Astrocyte (in vitro differentiated cells and primary cell): ENCODE results near the gene JPT2. TPM values are rescaled to one million over a fixed set of nuclear protein-coding genes. Genes with fewer than 3 reads are reported as not detected.

Experiments
- DNase-seq: peaks from one replicate; pipeline ENCODE4 v3.0.0-alpha.2; 2010; ENCODE audit warnings: low read depth
- FAIRE-seq: peaks from 2 replicates; lab custom pipeline; 2011; peaks lifted over from hg19 to GRCh38; lab: Jason Lieb, UNC
- H2AFZ ChIP-seq: 2 replicates; pipeline ENCODE4 v1.6.0; 2012; ENCODE audit warnings: low read depth, low read length, inconsistent platforms
- H3K27ac ChIP-seq: 2 replicates; pipeline ENCODE4 v1.5.1; 2011; ENCODE audit warnings: low read depth, low read length, inconsistent platforms
- H3K27me3 ChIP-seq: 2 replicates; pipeline ENCODE4 v1.6.0; 2011; ENCODE audit warnings: low read length, inconsistent platforms; ENCODE audit not compliant: insufficient read depth
- H3K36me3 ChIP-seq: 2 replicates; pipeline ENCODE4 v1.5.1; 2011; ENCODE audit warnings: low read length, inconsistent platforms; ENCODE audit not compliant: insufficient read depth
- H3K4me1 ChIP-seq: 2 replicates; pipeline ENCODE4 v1.5.1; 2011; ENCODE audit warnings: low read length, inconsistent platforms; ENCODE audit not compliant: insufficient read depth
- H3K4me2 ChIP-seq: 2 replicates; pipeline ENCODE4 v1.6.0; 2012; ENCODE audit warnings: low read length, inconsistent platforms
- H3K4me3 ChIP-seq: 2 replicates; pipeline ENCODE4 v1.5.1; 2011; ENCODE audit warnings: low read depth, mild to moderate bottlenecking, low read length, inconsistent platforms; ENCODE audit not compliant: insufficient read depth
- H3K79me2 ChIP-seq: 2 replicates; pipeline ENCODE4 v1.6.0; 2012; ENCODE audit warnings: mild to moderate bottlenecking, low read length, inconsistent platforms; ENCODE audit not compliant: insufficient read depth
- H3K9ac ChIP-seq: 2 replicates; pipeline ENCODE4 v1.6.0; 2012; ENCODE audit warnings: mild to moderate bottlenecking, low read length, inconsistent platforms
- H3K9me3 ChIP-seq: 2 replicates; pipeline ENCODE4 v1.5.1; 2012; ENCODE audit warnings: low read depth, mild to moderate bottlenecking, low read length, inconsistent platforms; ENCODE audit not compliant: insufficient read depth
- H4K20me1 ChIP-seq: 2 replicates; pipeline ENCODE4 v1.6.0; 2012; ENCODE audit warnings: low read length, inconsistent platforms; ENCODE audit not compliant: insufficient read depth
- H3K27ac Mint-ChIP-seq: one replicate; pipeline ENCODE4 v1.8.0; 2021; ENCODE audit warnings: mild to moderate bottlenecking, mixed read lengths; ENCODE audit not compliant: unreplicated experiment
- H3K27me3 Mint-ChIP-seq: one replicate; pipeline ENCODE4 v1.8.0; 2021; ENCODE audit warnings: low read depth, mixed read lengths; ENCODE audit not compliant: unreplicated experiment
- H3K36me3 Mint-ChIP-seq: one replicate; pipeline ENCODE4 v1.8.0; 2021; ENCODE audit warnings: low read depth, mixed read lengths; ENCODE audit not compliant: unreplicated experiment
- H3K4me1 Mint-ChIP-seq: one replicate; pipeline ENCODE4 v1.8.0; 2021; ENCODE audit warnings: low read depth, mixed read lengths; ENCODE audit not compliant: unreplicated experiment
- H3K4me3 Mint-ChIP-seq: one replicate; pipeline ENCODE4 v1.8.0; 2021; ENCODE audit warnings: mild to moderate bottlenecking, moderate library complexity, mixed read lengths; ENCODE audit not compliant: unreplicated experiment
- H3K9me3 Mint-ChIP-seq: one replicate; pipeline ENCODE4 v1.8.0; 2021; ENCODE audit warnings: mild to moderate bottlenecking, mixed read lengths; ENCODE audit not compliant: unreplicated experiment
- EZH2 ChIP-seq: IDR thresholded peaks from 2 replicates; pipeline ENCODE4 v1.6.1; 2012; ENCODE audit warnings: mild to moderate bottlenecking, low read length, inconsistent platforms; ENCODE audit not compliant: insufficient read depth
- total RNA-seq: library from RNA; stranded (reverse); gene quantifications from 2 replicates; pipeline ENCODE4 v1.2.1, GENCODE V29; 2021
- TF ChIP-seq, protein P1 (sequence below): IDR thresholded peaks from 2 replicates; pipeline ENCODE4 v1.5.1; 2011; ENCODE audit warnings: low read depth, mild to moderate bottlenecking, inconsistent platforms, low read length, moderate library complexity; ENCODE audit not compliant: insufficient read depth

Gene JPT2
- total RNA-seq, 1 donor from 2014 or later: 143 TPM

DNA sequence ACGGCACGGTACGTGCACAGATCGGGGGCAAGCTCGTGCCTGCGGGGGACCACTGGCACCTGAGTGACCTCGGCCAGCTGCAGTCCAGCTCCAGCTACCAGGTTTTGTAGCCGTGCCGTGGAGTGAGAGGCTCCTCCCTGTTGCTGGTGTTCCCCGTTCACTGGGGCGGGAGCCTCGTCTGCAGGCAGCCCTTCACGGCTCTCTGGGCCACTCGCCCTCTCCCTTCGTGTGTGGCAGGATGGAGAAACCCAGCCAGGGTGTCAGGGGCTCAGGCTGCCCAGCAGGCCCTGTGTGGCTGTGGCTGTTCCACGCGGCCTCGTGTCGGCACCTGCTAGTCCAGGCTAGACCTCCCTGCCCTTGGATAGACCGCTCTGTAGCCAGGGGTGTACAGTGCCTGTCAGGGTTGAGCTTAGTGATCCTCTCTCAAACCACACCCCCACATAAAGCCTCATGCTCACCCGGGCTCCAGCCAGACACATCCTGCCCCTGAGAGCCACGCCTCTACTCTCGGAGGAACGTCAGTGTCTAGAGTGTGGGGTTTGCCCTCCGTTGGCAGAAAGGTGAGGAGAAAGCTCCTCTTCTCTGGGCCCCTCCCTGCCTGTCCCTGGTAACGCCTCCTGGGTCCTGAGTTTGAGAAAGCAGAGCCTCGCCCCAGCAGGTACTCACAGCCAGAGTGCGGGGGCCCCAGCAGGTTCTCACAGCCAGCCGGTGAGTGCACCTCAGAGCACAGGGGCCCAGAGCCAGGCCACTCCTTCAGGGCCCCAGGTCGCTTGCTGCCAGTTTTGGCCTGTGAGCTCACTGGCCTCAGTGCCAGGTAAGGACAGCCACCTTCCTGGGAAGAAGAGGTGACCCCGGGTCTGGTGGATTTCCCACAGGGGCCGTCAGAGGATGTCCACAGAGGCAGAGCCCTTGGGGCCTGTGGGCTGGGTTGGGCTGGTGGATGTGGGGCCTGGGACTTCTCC, 65.6 kb downstream of the JPT2 start:
- Histone ChIP-seq H3K4me1 (peaks cover 30% of the 10 kb centered on the region), H3K4me2 (no peak overlapping the region), H3K27me3 (no peaks in the 10 kb centered on the region), H3K36me3 (peaks cover 6% of the 10 kb centered on the region), H3K79me2 (peaks cover 17% of the 10 kb centered on the region), H3K9me3 (peaks cover 1% of the 10 kb centered on the region), H3K27ac (no peak overlapping the region), H4K20me1 (peaks cover 39% of the 10 kb centered on the region), H2AFZ (no peak overlapping the region), H3K9ac (no peak overlapping the region), H3K4me3 (no peak overlapping the region)
- no peak overlapping the region for H3K4me3 Mint-ChIP-seq
- peaks cover 3% of the 10 kb centered on the region for H3K36me3 Mint-ChIP-seq
- no peak for TF ChIP-seq EZH2
- TF ChIP-seq, protein P1, sequence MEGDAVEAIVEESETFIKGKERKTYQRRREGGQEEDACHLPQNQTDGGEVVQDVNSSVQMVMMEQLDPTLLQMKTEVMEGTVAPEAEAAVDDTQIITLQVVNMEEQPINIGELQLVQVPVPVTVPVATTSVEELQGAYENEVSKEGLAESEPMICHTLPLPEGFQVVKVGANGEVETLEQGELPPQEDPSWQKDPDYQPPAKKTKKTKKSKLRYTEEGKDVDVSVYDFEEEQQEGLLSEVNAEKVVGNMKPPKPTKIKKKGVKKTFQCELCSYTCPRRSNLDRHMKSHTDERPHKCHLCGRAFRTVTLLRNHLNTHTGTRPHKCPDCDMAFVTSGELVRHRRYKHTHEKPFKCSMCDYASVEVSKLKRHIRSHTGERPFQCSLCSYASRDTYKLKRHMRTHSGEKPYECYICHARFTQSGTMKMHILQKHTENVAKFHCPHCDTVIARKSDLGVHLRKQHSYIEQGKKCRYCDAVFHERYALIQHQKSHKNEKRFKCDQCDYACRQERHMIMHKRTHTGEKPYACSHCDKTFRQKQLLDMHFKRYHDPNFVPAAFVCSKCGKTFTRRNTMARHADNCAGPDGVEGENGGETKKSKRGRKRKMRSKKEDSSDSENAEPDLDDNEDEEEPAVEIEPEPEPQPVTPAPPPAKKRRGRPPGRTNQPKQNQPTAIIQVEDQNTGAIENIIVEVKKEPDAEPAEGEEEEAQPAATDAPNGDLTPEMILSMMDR: no peak
- no peaks in the 10 kb centered on the region for H3K9me3 Mint-ChIP-seq
- H3K4me1 Mint-ChIP-seq: peaks cover 19% of the 10 kb centered on the region
- no peak for FAIRE-seq
- DNase-seq: no peak
- no peaks in the 10 kb centered on the region for H3K27me3 Mint-ChIP-seq
- H3K27ac Mint-ChIP-seq: peak overlapping the region; percentile 34

DNA sequence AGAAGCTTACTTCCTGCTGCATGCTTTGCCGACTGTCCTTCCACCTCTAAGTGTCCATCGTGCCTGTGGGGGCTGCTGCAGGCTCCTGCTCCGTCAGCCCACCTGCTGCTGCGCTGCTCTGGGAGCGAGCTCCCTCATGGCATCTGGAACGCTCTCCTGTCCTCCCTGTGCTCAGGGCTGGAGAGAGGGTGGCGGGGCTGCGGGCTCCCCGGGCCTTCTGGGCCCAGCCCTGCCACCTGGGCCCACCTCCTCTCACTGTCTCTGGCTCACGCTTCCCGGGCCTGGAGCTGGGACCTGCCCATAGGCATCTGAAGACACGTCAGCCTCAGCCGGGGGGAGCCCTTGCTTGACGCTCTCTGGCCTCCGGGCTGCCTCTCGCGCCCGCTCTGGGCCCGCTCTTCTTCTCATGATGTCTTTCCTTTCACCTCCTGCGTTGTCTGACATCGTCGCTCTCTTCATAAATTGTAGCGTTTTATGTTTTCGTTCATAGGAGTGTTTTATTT, 66.3 kb downstream of the JPT2 start:
- no peak overlapping the region for H3K27ac ChIP-seq
- H3K27me3 Mint-ChIP-seq: no peaks in the 10 kb centered on the region
- peaks cover 39% of the 10 kb centered on the region for H4K20me1 ChIP-seq
- no peak overlapping the region for H3K9ac ChIP-seq
- peaks cover 11% of the 10 kb centered on the region for H3K36me3 ChIP-seq
- no peak overlapping the region for H3K4me3 ChIP-seq
- H2AFZ ChIP-seq: no peak overlapping the region
- H3K9me3 Mint-ChIP-seq: no peaks in the 10 kb centered on the region
- H3K4me1 Mint-ChIP-seq: peaks cover 19% of the 10 kb centered on the region
- TF ChIP-seq, protein P1: no peak
- no peak for TF ChIP-seq EZH2
- no peak overlapping the region for H3K4me2 ChIP-seq
- H3K4me1 ChIP-seq: peaks cover 30% of the 10 kb centered on the region
- DNase-seq: no peak
- peaks cover 3% of the 10 kb centered on the region for H3K36me3 Mint-ChIP-seq
- FAIRE-seq: no peak
- peak overlapping the region; percentile 98 for H3K27ac Mint-ChIP-seq
- H3K79me2 ChIP-seq: peaks cover 16% of the 10 kb centered on the region
- no peaks in the 10 kb centered on the region for H3K9me3 ChIP-seq
- no peaks in the 10 kb centered on the region for H3K27me3 ChIP-seq
- no peak overlapping the region for H3K4me3 Mint-ChIP-seq
